ENCODE data around the gene SGSM2. TPM values are rescaled to one million over a fixed set of nuclear protein-coding genes. Genes with fewer than 3 reads are reported as not detected.

SGSM2 gene
- total RNA-seq, 6 experiments from 2014 or later = 22.4 to 28.2 (median 26.1) TPM

DNA sequence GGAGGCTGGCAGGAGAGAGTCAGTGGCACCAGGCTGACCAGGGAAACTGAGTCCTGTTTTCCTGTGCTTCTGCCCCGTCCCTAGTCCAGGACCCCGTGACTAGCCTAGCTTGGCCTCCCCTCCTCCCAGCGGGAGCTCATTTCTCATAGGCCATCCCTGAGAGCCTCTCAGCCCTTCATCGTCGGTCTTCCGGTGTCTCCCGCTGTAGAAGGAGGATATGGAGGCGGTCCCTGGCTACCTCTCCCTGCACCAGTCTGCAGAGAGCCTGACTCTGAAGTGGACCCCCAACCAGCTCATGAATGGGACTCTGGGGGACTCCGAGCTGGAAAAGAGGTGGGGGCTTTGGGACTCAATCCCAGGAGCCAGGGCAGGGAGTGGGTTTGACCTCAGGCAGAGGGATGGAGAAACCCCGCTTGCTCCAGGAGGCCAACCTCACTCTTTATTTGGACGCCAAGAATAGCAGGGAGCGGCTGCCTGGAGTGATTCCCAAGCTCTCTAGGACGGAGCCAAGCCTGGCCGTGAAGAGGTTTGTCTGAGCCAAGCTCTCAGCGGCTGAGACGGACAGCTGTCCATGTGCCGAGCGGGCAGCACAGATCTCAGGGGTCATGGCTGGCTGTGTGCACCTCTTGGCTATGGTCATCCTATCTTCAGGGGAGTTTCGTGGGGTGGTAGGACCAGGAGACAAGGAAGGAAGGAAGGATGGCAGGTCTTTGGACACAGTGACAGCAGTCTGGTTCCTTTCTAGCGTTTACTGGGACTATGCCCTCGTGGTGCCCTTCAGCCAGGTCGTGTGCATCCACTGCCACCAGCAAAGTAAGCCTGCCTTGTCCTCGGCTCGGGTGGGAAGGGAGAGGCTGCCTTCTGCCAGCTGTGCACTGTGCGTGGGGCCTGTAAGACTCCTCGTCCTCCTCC, 26.8 kb downstream of the SGSM2 start:
- Mint-ChIP-seq H3K36me3 (ENCODE audit: low read depth) (peaks cover 5% of the 10 kb centered on the region), H3K9me3 (no peaks in the 10 kb centered on the region), H3K27ac (no peak overlapping the region), H3K4me3 (no peak overlapping the region), H3K27me3 (ENCODE audit: insufficient read depth) (no peaks in the 10 kb centered on the region), H3K4me1 (ENCODE audit: low read depth) (peaks cover 18% of the 10 kb centered on the region)
- no peak for DNase-seq
- TF ChIP-seq, protein P1, sequence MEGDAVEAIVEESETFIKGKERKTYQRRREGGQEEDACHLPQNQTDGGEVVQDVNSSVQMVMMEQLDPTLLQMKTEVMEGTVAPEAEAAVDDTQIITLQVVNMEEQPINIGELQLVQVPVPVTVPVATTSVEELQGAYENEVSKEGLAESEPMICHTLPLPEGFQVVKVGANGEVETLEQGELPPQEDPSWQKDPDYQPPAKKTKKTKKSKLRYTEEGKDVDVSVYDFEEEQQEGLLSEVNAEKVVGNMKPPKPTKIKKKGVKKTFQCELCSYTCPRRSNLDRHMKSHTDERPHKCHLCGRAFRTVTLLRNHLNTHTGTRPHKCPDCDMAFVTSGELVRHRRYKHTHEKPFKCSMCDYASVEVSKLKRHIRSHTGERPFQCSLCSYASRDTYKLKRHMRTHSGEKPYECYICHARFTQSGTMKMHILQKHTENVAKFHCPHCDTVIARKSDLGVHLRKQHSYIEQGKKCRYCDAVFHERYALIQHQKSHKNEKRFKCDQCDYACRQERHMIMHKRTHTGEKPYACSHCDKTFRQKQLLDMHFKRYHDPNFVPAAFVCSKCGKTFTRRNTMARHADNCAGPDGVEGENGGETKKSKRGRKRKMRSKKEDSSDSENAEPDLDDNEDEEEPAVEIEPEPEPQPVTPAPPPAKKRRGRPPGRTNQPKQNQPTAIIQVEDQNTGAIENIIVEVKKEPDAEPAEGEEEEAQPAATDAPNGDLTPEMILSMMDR (IDR thresholded peaks at IDR 0.05) = no peak

- no peaks in the 10 kb centered on the region for H3K9me3 Mint-ChIP-seq
These were observed 27.4 kb downstream of the SGSM2 start for GRCh38 chr17:2364763-2365116.

DNA sequence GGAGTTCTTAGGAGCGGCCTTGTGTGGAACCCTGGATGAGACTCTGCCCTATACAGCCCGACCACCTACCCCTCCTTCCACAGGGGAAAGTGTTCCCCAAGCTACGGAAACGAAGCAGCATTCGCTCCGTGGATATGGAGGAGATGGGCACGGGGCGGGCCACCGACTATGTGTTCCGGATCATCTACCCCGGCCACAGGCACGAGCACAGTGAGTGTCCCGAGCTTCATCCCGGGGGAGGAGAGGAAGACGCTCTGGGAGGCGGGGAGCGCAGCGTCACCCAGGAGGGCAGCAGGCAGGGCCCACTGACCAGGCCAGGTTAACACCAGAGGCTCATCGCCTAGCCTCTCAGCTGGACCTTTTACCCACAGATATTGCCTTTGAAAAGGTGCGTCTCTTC, 27.8 kb downstream of the SGSM2 start:
- no peak for DNase-seq
- TF ChIP-seq, protein P1 (IDR thresholded peaks at IDR 0.05) = no peak
- H3K9me3 Mint-ChIP-seq = no peaks in the 10 kb centered on the region
- H3K4me3 Mint-ChIP-seq = no peak overlapping the region
- peaks cover 6% of the 10 kb centered on the region for H3K36me3 Mint-ChIP-seq (ENCODE audit: low read depth)
- peaks cover 9% of the 10 kb centered on the region; the same call in 1 of the 2 replicates for H3K4me1 Mint-ChIP-seq (ENCODE audit: low read depth)
- no peaks in the 10 kb centered on the region; the same call in 1 of the 2 replicates for H3K27me3 Mint-ChIP-seq (ENCODE audit: insufficient read depth)
- no peak overlapping the region for H3K27ac Mint-ChIP-seq

More at GRCh38 chr17:2364763-2365116, 27.4 kb downstream of the SGSM2 start:
- H3K27me3 Mint-ChIP-seq (ENCODE audit: insufficient read depth) = no peaks in the 10 kb centered on the region; the same call in 1 of the 2 replicates
- DNase-seq = no peak
- H3K4me3 Mint-ChIP-seq = no peak overlapping the region
- no peak overlapping the region for H3K27ac Mint-ChIP-seq
- TF ChIP-seq, protein P1 (IDR thresholded peaks at IDR 0.05) = no peak
- peaks cover 12% of the 10 kb centered on the region for H3K4me1 Mint-ChIP-seq (ENCODE audit: low read depth)
- peaks cover 5% of the 10 kb centered on the region for H3K36me3 Mint-ChIP-seq (ENCODE audit: low read depth)

DNA sequence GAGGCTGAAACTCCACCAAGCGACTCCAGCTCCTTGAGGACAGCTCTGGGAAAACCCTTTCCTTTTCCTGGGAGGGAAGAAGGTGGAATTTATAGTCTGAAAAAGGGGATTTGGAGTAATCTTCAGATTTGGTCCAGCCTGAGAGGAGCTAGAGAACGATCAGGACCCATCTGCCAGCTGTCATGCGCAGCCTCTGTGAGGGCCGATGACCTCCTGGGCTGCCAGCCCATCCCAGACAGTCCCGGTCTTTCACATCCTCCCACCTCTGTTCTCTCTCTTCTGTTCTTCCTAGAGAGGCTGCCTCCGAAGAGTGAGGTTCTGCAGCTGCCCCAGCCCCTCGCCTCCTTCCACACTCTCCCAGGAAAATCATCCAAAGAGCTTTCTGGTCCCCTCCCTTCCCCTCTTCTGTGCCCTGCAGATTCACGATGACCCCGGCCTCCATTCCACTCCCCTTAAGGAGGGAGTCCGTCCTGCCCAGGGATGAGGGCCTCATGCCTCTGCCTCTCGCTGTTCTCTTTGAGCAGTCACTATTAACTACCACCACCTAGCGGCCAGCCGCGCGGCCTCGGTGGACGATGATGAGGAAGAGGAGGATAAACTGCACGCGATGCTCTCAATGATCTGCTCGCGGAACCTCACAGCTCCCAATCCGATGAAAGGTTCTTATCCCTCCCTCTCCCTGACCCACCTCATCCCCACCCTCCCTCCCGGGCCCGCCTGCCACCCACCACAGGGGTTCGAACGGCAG, 29.6 kb downstream of the SGSM2 start:
- TF ChIP-seq, protein P1 (IDR thresholded peaks at IDR 0.05) = peak; percentile 28; the same call in 1 of the 2 replicates
- no peaks in the 10 kb centered on the region for H3K9me3 Mint-ChIP-seq
- H3K27ac Mint-ChIP-seq = no peak overlapping the region
- H3K4me3 Mint-ChIP-seq = no peak overlapping the region
- peaks cover 9% of the 10 kb centered on the region for H3K36me3 Mint-ChIP-seq (ENCODE audit: low read depth)
- no peaks in the 10 kb centered on the region; the same call in 1 of the 2 replicates for H3K27me3 Mint-ChIP-seq (ENCODE audit: insufficient read depth)
- no peak for DNase-seq
- H3K4me1 Mint-ChIP-seq (ENCODE audit: low read depth) = no peaks in the 10 kb centered on the region

DNA sequence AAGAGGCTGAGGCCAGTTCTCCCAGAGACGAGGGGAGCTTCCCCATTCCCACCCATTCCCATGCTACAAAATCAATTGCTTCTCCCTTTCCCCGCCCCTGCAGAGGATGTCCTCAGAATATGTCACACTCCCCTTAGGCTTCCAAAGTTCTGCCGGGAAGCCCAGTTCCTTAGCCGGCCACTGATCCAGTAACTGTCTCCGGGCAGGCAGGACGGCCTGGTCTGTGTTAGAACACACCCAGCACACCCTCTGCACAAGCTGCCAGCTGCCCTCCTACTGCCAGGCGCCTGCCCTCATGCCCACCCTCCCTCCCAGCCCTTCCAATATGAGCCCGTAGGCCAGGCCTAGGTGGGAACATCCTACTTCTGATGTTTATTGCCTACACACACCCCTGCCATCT, 31.1 kb downstream of the SGSM2 start:
- Mint-ChIP-seq H3K36me3 (ENCODE audit: low read depth) (0 out of 2 replicates have a peak, but pooled peaks cover 4% of the 10 kb centered on the region), H3K27ac (no peak overlapping the region), H3K9me3 (no peaks in the 10 kb centered on the region), H3K27me3 (ENCODE audit: insufficient read depth) (no peaks in the 10 kb centered on the region; the same call in 1 of the 2 replicates), H3K4me3 (no peak overlapping the region), H3K4me1 (ENCODE audit: low read depth) (no peaks in the 10 kb centered on the region)
- TF ChIP-seq, protein P1 (IDR thresholded peaks at IDR 0.05) = no peak
- DNase-seq = no peak
